Stimulated activated CD4-positive, alpha-beta T cell treated with anti-CD3 and anti-CD28 coated beads, Interleukin-1b, Interleukin-23, amount 100 ng/mL, for 4 hours (primary cell): ENCODE measurements around the gene LIME1.

Source experiments
- DNase-seq, 2 donors: peaks; one replicate each; pipeline ENCODE4 v3.0.0-alpha.2; 2020; ENCODE audit warnings: low read depth in 2 of 2

The LIME1 gene

DNA sequence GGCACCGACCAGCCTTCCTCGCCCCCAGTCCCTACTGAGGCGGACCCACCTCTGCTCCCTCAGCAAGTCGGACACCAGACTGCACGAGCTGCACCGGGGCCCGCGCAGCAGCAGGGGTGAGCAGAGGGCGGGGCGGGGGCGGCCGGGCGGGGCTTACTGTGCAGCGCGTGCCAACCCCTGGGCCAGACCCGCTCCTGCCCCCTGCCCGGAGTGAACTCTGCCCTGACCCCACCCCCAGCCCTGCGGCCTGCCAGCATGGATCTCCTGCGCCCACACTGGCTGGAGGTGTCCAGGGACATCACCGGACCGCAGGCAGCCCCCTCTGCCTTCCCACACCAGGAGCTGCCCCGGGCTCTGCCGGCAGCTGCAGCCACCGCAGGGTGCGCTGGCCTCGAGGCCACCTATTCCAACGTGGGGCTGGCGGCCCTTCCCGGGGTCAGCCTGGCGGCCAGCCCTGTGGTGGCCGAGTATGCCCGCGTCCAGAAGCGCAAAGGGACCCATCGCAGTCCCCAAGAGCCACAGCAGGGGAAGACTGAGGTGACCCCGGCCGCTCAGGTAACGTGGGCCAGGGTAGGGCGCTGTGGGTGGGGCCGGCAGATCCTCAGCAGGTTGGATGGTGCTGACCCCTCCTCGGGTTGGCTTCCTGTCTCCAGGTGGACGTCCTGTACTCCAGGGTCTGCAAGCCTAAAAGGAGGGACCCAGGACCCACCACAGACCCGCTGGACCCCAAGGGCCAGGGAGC is 1.7 kb downstream of the LIME1 start:
- no peak for DNase-seq

DNA sequence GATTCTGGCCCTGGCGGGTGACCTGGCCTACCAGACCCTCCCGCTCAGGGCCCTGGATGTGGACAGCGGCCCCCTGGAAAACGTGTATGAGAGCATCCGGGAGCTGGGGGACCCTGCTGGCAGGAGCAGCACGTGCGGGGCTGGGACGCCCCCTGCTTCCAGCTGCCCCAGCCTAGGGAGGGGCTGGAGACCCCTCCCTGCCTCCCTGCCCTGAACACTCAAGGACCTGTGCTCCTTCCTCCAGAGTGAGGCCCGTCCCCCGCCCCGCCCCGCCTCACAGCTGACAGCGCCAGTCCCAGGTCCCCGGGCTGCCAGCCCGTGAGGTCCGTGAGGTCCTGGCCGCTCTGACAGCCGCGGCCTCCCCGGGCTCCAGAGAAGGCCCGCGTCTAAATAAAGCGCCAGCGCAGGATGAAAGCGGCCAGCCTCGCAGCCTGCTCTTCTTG is 2.2 kb downstream of the LIME1 start:
- DNase-seq, result no peak

DNA sequence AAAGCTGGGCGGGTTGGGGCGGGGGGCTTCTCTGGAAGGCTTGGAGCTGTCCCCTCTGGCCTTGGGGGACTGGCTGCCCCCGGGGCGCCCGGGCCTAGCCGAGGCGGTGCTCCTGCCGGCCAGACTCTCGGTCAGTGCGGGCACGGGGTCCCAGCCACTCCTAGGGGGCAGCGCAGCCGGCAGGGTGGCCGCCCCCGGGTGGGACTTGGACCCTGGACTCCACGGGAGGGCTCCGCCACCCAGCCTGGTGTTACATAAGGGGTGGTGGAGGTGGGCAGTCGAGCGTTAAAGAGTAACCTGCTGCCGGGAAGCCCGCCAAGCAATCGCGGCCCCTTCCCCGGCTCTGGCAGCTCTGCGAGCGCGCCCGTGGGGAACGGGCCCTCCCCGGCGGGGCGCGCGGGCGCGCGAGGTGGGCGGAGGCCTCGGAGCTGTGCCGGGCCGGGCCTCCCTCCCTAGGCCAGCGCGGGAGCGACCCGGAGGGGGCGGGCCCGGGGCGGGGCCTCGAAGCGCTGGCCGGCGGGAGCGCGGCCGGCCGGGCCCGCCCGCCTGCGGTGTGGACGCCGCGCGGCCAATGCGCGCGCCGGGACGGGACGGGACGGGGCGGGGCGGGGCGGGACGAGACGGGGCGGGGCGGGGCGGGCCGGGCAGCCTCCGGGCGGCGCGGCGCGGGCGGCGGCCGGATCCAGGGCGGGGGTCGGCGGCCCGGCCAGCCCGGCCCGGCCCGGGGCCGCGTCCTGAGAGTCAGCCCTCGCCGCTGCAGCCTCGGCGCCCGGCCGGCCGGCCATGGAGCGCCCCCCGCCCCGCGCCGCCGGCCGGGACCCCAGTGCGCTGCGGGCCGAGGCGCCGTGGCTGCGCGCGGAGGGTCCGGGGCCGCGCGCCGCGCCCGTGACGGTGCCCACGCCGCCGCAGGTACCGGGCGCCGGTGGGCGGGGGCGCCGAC is 2.9 kb downstream of the LIME1 start, which contains the start of gene SLC2A4RG:
Gene SLC2A4RG, plus strand, starts transcription at position 647 of the 940 bp plus-strand sequence. Its CDS starts 137 bp downstream, at position 784.
- peak in 1 of 2 donors; percentile 66 for DNase-seq

DNA sequence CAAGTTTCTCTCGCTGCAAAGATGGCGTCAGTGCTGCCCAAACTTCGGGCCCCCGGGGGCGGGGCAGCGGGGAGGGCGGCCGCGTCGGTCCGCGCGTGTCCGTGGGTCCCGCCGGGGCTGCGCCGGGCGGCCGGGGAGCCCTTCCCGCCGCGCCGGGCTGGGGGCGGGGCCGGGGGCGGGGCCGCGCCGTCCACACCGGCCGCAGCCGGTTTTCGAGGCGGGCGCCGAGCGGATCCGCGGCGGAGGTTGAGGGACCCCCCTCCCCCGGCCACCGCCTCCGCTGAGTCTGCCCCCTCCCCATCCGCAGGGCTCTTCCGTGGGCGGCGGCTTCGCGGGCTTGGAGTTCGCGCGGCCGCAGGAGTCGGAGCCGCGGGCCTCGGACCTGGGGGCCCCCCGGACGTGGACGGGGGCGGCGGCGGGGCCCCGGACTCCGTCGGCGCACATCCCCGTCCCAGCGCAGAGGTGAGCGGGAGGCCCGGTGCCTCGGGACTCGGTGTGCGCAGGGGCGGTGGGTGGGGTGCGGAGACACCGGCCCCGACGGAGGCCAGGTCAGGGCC is 3.7 kb downstream of the LIME1 start:
- DNase-seq, result no peak

DNA sequence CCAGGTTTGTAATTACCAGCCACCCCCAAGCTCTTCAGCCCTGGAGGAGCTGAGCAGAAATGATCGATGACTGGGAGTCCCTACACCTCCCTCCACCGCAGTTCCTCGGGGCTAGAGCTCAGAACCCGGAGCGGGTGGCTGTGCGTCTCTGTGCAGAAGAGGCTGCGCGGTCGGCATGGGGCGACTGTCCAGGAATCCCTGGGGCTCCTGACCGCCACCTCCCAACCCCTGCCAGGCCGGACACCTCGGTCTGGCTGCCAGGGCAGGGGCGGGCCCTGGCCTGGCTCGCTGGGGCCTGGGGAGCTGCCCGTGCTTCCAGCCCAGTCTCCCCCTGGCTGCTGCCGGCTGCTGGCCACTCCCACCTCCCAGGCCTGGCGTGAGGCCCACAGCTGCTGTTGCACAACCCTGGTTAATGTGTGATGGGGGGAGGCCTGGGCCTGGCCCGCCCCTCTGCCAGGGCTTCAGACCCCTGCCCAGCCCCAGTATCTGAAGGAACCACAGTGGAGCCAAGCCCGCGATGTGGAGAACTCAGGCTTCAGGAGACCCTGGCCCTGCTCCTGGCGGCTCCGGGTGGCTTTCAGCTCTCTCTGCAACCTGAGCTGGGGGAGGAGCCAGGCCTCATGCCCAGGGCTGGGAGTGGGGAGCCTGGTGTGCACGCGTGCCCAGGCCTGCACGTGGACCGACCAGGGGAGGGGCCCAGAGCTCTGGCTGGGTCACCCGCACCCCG is 4.3 kb downstream of the LIME1 start:
- no peak for DNase-seq

DNA sequence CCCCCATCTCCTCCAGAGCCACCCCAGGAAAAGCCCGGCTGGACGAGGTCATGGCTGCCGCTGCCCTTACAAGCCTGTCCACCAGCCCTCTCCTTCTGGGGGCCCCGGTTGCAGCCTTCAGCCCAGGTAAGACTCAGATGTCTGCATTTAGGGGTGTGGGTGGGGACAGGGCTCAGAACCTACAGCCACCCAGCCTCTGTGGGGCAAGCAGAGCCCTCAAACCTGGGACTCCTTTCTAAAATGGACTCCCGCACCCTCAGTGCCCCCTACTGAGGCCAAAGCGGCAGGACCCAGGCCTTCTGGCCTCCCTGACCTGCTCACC is 4.9 kb downstream of the LIME1 start:
- no peak for DNase-seq

DNA sequence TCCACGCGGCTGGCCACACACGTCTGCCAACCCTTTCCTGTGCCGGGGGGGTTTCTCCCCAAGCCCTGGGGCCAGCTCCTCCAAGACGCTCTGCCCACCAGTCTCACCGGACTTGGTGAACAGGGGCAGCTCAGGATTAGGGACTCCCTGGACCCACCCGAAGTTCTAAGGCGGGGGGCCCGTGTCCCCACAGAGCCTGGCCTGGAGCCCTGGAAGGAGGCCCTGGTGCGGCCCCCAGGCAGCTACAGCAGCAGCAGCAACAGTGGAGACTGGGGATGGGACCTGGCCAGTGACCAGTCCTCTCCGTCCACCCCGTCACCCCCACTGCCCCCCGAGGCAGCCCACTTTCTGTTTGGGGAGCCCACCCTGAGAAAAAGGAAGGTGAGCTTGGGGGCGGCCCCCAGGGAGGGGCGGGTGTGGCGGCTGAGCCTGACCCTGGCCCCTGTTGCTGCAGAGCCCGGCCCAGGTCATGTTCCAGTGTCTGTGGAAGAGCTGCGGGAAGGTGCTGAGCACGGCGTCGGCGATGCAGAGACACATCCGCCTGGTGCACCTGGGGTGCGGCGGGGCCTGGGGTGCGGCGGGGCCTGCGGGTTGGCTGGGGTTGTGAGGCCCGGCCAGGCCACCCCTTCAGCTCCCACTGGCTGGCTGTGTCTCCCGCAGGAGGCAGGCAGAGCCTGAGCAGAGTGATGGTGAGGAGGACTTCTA is 5.4 kb downstream of the LIME1 start:
- no peak for DNase-seq

DNA sequence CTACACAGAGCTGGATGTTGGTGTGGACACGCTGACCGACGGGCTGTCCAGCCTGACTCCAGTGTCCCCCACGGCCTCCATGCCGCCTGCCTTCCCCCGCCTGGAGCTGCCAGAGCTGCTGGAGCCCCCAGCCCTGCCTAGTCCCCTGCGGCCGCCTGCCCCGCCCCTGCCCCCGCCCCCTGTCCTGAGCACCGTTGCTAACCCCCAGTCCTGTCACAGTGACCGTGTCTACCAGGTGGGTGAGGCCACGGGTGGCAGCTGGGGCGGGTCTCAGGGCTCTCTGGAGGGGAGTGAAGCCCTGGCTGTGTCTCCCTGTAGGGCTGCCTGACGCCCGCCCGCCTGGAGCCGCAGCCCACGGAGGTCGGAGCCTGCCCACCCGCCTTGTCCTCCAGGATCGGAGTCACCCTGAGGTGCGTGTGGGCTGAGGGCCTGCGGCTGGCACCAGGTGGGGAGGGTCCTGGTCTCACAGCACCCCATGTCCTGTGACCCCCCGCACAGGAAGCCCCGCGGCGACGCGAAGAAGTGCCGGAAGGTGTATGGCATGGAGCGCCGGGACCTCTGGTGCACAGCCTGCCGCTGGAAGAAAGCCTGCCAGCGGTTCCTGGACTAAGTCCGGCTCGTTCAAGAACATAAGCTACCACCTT is 6.0 kb downstream of the LIME1 start:
- no peak for DNase-seq

DNA sequence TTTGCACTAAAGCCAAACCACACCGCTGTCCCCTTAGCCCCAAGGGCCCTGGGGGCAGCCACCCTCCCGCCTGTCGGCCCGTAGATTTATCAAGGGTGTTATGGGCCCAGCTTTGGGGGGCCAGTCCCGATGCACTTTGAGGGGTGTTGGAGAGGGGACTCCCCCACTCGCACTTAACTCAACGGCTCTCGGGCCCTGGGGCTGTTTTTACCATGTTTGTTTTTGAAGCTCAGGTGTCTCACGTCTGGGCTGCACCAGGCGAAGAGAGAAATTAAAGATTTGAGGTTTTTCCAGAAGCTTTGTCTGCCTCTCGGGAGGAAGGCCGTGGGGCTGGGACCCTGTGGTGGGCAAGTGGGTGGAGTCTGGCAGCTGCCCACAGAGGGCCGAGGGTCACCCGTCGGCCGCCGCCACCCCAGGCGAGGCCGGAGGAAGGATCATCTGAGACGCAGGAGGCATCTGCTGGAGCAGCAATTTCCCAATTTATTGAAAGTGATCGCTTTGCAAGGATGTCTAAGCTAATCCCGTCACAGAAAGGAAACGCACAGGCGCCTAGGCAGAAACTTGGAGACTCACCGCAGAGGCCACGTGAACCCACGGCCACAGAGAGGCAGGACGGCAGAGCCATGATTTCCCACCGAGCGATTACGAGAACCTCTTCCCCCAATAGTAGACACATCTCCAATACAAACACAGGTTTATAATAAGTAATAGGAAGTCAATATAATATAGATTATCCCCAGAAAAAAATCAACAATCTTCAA is 6.9 kb downstream of the LIME1 start:
- DNase-seq, result no peak

DNA sequence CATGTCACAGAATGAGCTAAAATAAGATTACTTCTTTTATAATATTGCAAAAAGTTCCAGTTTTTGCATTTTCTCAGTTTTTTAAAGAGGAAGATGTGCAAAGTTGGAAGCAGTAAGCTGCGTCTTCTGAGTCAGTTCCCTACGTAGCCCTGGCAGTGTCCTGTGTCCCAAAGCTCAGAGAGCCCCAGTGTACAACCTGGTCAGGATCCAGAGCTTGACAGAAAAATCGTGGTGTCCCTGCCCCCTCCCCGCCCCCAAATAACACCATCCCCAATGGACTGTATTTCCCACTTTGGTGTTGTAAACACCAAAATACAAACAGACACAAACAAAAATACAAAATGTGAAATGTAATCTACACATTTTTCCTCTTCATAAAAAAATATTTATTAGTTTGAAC is 7.7 kb downstream of the LIME1 start:
- DNase-seq, result no peak

DNA sequence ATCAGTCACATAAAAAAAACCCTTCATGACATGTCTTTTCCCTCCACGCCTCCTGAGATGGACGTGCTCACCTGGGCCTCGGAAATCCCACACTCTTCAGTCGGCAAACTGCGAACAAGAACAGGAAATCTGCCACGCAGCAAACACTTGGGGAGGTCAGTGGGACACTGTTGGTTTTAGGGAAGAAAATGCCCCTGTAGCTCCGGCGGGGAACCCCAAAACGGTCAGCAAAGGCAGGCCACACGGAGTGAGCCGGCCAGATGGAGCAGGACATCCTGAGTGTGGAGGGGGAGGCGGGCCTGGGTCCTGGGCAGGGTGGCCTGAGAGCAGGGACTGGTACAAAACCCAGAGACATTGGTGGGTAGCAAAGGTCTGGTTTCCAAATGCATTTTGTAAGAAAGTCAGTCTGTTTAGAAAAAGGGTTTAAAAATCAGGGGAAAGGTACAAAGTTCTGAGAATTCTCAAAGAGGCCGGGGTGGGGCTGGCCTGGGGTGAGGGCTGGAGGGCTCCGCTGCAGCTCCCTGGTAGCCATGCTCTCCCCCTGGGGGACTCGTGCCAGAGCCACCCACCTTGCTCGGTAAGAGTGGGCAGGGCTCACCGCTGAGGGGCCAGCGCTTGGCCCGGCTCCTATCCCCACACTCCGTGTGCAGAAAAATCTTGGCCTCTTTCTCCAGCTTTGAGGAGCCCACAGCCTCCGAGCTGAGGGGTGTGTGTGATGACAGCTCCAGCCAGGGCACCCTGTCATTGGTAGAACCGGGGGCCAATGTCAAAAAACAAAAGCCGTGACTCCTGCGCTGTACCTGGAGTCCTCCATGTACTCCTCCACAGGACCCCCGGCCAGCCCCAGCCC is 8.3 kb downstream of the LIME1 start:
- DNase-seq, result no peak

DNA sequence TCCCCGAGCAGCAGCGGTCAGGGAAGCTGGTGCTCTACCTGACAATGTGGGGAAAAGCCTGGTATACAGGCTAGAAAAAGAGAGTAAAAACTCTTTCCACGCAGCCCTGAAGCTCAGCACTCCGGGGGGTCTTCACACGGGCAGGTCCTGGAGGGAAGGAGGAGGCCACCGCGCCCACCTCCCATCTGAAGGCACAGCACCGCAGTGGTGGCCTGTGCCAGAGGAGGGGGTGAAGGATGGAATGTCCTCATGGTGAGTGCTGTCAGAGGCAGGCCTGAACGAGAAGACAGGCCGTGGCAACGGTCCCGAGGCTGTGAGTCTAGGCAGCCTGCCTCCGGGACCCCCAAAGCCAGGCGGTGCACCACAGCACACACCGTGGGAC is 9.0 kb downstream of the LIME1 start:
- DNase-seq, result no peak

DNA sequence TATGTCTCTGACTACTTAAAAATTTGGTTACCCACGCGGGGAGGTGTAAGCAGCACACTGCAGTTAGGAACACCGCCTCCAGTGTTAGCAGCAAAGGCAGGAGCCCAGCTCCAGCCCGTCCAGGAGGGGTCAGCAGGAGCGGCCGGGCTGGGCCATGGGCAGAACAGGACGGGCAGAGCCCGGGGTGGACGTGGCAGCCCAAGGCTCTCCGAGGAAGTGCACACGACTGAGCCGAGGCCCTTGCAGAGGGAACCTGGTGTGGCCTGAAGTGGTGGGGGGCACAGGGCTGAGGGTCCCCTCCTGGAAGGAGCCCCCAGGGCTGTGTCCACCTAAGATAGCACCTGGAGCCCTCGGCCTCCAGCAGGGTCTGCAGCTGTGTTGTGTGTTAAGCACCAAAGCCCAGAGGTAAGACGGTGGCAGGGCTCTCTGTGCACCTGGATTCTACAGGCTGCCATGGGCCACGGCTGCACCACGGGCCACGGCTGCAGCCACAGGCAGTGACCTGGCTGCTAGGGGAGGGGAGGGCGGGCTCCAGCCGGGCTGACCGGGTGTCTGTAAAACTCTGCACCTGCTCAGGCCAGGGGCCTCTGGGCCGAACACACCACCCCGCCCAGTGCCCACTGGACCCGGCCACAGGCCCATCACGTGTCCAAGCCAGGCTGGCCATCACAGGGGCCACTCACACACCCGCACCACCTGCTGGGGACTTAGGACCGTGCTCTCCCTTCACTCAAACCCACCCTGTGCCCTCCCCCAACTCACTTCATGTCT is 9.7 kb downstream of the LIME1 start:
- no peak for DNase-seq

DNA sequence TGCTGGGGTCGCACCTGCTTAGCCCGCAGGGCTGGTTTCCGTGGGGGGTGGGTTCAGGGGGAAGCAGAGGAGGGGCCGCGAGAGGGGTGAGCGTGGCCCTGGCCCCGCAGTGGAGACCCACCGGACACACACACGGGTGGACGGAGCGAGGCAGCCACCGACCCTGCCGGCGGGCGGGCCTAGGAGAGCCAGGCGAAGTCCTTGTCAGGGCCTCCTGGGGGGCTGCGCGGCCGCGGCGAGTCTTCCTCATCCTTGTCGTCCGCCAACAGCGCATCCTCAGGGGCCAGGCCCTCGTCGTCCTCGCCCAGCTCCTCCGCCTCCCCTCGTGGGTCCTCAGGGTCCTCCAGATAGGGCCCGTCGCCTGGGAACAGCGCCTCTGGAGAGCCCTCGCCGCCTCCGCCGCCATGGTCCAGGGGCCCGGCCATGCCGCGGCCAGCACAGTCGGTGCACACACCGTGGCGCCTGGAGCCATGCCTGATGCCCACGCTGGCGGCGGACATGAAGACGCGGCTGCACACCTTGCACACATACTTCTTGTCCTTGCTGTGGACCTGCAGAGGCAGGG is 10.4 kb downstream of the LIME1 start:
- no peak for DNase-seq

DNA sequence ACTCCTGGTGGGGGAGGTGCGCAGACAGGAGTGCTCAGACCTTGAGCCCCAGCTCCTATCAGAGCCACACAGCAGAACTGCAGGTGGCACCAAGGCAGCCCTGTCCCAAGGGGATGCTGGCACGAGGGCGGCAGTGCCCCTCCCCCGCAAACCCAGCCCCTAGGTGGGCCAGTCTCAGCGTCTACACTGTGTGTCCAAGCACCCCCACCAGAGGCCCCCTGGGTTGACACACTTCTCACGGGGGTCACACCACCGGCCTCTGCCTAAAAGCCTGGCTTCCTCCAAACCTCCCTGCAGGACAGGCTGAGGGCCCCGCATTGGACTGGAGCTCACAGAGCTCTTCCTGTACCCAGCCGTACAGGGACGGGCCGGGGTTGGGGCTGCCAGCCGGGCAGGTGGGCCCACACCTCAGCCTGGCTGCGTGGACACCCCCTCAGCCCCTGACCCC is 11.2 kb downstream of the LIME1 start:
- no peak for DNase-seq

DNA sequence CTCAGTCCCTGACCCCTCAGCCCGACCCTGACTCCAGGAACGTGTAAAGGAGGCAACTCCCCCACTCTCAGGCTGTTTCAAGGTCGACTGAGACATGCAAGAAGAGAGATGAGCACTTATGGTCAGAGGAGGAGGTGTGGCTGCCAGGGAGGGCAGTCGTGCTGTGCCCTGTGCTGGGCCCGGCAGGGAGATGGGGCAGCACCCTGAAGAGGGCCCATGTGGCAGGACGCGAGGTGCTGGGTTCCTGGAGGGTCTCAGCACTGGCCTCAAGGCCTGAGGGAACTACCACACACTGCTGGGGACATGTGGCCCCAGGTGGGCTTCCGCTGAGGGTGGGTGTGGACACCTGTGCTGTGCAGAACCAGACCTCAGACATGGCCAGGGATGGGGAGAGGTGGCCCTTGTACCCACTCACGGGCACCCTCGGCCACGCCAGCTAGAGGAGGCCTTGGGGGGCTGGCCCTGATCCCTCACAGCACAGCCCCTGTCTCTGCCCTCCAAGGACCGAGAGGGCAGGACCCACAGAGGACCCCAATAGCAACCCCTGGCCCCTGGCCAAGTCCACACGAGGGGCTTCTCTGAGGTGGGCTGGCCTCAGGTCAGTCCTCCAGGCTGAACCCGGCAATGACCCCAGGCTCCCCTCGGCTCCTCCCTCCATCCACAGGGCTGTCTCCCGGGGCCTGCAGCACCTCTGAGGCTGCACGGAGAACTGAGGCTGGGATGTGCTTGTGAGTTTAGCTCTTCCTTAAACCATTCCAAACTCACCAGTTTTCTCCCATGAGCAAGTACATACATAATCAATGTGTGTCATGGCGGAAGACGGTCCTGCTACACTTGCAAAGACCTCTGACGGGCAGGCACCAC is 11.8 kb downstream of the LIME1 start:
- no peak for DNase-seq

DNA sequence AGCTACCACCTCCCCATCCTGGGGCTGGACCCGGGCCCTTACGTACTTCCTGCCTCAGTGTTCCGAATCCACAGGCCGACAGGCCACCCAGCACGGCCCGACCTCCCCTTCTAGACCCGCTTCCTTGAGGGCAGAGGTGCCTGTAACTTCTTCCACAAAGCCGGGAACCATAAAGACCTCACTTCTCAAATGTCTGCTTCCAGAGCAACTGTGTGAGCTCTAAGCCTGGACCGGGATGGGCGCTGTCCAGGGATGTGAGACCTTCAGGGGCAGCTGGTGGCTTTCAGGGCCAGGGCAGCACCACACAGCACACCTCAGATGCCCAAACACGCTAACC is 12.4 kb downstream of the LIME1 start:
- DNase-seq, result no peak
